Left ventricle myocardium inferior (tissue), 1 donor: ENCODE results near the gene ABCD1. TPM values are rescaled to one million over a fixed set of nuclear protein-coding genes. Genes with fewer than 3 reads are reported as not detected.
"Not testable (repeated sequence)": the region's sequence is repeated elsewhere in the genome, so short reads cannot be mapped to it uniquely, and the experiment has no call there.

Experiments
- DNase-seq: peaks from one replicate; pipeline ENCODE4 v3.0.0-alpha.2; 2020
- H3K27ac ChIP-seq: fragments of 200-600 bp; replicated peaks from 2 replicates; pipeline ENCODE4 v1.8.0; 2021
- H3K27me3 ChIP-seq: fragments of 200-600 bp; 2 replicates; pipeline ENCODE4 v1.8.0; 2021; ENCODE audit warnings: low read depth
- H3K36me3 ChIP-seq: fragments of 200-600 bp; 2 replicates; pipeline ENCODE4 v1.8.0; 2021
- H3K4me1 ChIP-seq: fragments of 200-600 bp; 2 replicates; pipeline ENCODE4 v1.8.0; 2021
- H3K4me3 ChIP-seq: fragments of 200-600 bp; 2 replicates; pipeline ENCODE4 v1.8.0; 2021; ENCODE audit warnings: mild to moderate bottlenecking, moderate library complexity
- H3K9me3 ChIP-seq: fragments of 200-600 bp; replicated peaks from 2 replicates; pipeline ENCODE4 v1.8.0; 2021
- CTCF ChIP-seq: fragments of 200-600 bp; IDR thresholded peaks from 2 replicates; pipeline ENCODE4 v1.8.0; 2021; ENCODE audit warnings: antibody characterized with exemption, mild to moderate bottlenecking, borderline replicate concordance
- intact Hi-C: fragments of 100-400 bp; cut with micrococcal nuclease; formaldehyde crosslinking; loops from one replicate; pipeline ENCODE4 v1.11.0; 2022
- total RNA-seq: library from RNA; stranded (reverse); fragmentation: NEBNext Ultra II Directional; extraction: Animal tissue kit (Norgen Biotek cat#: 25700); gene quantifications from one replicate; pipeline ENCODE4 v1.2.1, GENCODE V29; 2021
- donor health status: DM: no; HTN: yes; CAD: no; lungs with severe emphysema.

ABCD1 gene
- total RNA-seq, 1 donor from 2014 or later = 16.0 TPM

GRCh38 chrX:153692611-153693156 lies 32.0 kb upstream of the ABCD1 start:
- H3K4me1 ChIP-seq = peaks cover 21% of the 10 kb centered on the region
- H3K27ac ChIP-seq = no peak overlapping the region
- H3K36me3 ChIP-seq = no peaks in the 10 kb centered on the region
- no peak for DNase-seq
- no peaks in the 10 kb centered on the region for H3K27me3 ChIP-seq
- intact Hi-C loops = no loop called here
- H3K4me3 ChIP-seq = no peak overlapping the region
- no peaks in the 10 kb centered on the region for H3K9me3 ChIP-seq
- no peak for TF ChIP-seq CTCF

GRCh38 chrX:153693216-153694086 lies 31.2 kb upstream of the ABCD1 start:
- Histone ChIP-seq H3K27me3 (no peaks in the 10 kb centered on the region), H3K4me3 (no peak overlapping the region), H3K36me3 (no peaks in the 10 kb centered on the region), H3K9me3 (no peaks in the 10 kb centered on the region), H3K27ac (peak overlapping the region; percentile 16), H3K4me1 (peaks cover 26% of the 10 kb centered on the region)
- DNase-seq = no peak
- intact Hi-C loops = no loop called here
- no peak for TF ChIP-seq CTCF

- H3K4me3 ChIP-seq, H3K27me3 ChIP-seq, DNase-seq, H3K36me3 ChIP-seq, H3K9me3 ChIP-seq, intact Hi-C loops: not testable (repeated sequence)
- H3K27ac ChIP-seq = peak overlapping the region; percentile 23
- H3K4me1 ChIP-seq = peaks cover 31% of the 10 kb centered on the region
Observed at GRCh38 chrX:153694256-153694655, 30.4 kb upstream of the ABCD1 start.

GRCh38 chrX:153694687-153695270 lies 29.9 kb upstream of the ABCD1 start:
- H3K27me3 ChIP-seq = no peaks in the 10 kb centered on the region
- intact Hi-C loops = no loop called here
- no peaks in the 10 kb centered on the region for H3K9me3 ChIP-seq
- peak overlapping the region; percentile 23 for H3K27ac ChIP-seq
- peaks cover 35% of the 10 kb centered on the region for H3K4me1 ChIP-seq
- no peak for TF ChIP-seq CTCF
- H3K4me3 ChIP-seq = no peak overlapping the region
- no peak for DNase-seq
- no peaks in the 10 kb centered on the region for H3K36me3 ChIP-seq

- Histone ChIP-seq H3K4me3 (no peak overlapping the region), H3K4me1 (peaks cover 40% of the 10 kb centered on the region), H3K27ac (no peak overlapping the region), H3K27me3 (no peaks in the 10 kb centered on the region), H3K36me3 (no peaks in the 10 kb centered on the region), H3K9me3 (no peaks in the 10 kb centered on the region)
- no peak for TF ChIP-seq CTCF
- intact Hi-C loops = no loop called here
- no peak for DNase-seq
Observed at GRCh38 chrX:153696100-153696499, 28.6 kb upstream of the ABCD1 start.

GRCh38 chrX:153696538-153696937 lies 28.1 kb upstream of the ABCD1 start:
- H3K27me3 ChIP-seq, intact Hi-C loops, H3K4me3 ChIP-seq, H3K36me3 ChIP-seq, DNase-seq, H3K9me3 ChIP-seq: not testable (repeated sequence)
- H3K4me1 ChIP-seq = peaks cover 38% of the 10 kb centered on the region
- peak overlapping the region; percentile 19 for H3K27ac ChIP-seq

GRCh38 chrX:153696986-153697722 lies 27.5 kb upstream of the ABCD1 start:
- intact Hi-C loops = not testable (repeated sequence)

More at GRCh38 chrX:153696986-153697722, 27.5 kb upstream of the ABCD1 start:
- Histone ChIP-seq H3K27ac (peak overlapping the region; percentile 86), H3K4me1 (peaks cover 36% of the 10 kb centered on the region)
- not testable (repeated sequence) for DNase-seq, H3K4me3 ChIP-seq, H3K9me3 ChIP-seq, H3K27me3 ChIP-seq, H3K36me3 ChIP-seq
